Caco-2 (cell line): ENCODE results near the gene PRDM11. TPM values are rescaled to one million over a fixed set of nuclear protein-coding genes. Genes with fewer than 3 reads are reported as not detected.
A peak's percentile ranks its signal among the peaks of the same experiment; 100 is the strongest.

ENCODE experiments used
- BruUV-seq: library from RNA; stranded (reverse); fragments of 400-500 nt; replicated peaks from 2 replicates; lab custom pipeline; 2021; lab: Mats Ljungman, UMichigan
- CTCF ChIA-PET: fragments of 300-600 bp; sonication (Branson Sonifier 250); formaldehyde crosslinking; loops from one replicate; lab custom pipeline; 2022; ENCODE audit warnings: antibody characterized with exemption; lab: Charles Lee
- POLR2A ChIA-PET: fragments of 300-600 bp; sonication (Branson Sonifier 250); formaldehyde crosslinking; loops from one replicate; lab custom pipeline; 2022; ENCODE audit warnings: antibody characterized with exemption; lab: Charles Lee
- DNase-seq, 2 experiments: peaks; one replicate each; pipeline versions ENCODE4 v3.0.0 to v3.0.0-alpha.2; 2020 to 2022
- H3K27me3 ChIP-seq: replicated peaks from 2 replicates; pipeline ENCODE4 v1.6.0; 2011; ENCODE audit warnings: low read length; ENCODE audit not compliant: control insufficient read depth, insufficient read depth
- H3K36me3 ChIP-seq: 2 replicates; pipeline ENCODE4 v1.5.1; 2011; ENCODE audit warnings: low read length; ENCODE audit not compliant: control insufficient read depth, insufficient read depth
- H3K4me1 ChIP-seq: fragments of 250-450 bp; sonication (Bioruptor Pico); 2 replicates; pipeline ENCODE4 v1.5.1; 2020; ENCODE audit warnings: mild to moderate bottlenecking
- H3K4me3 ChIP-seq: 2 replicates; pipeline ENCODE4 v1.5.1; 2011; ENCODE audit warnings: low read depth, mild to moderate bottlenecking, control low read depth, low read length
- H3K9me3 ChIP-seq: fragments of 250-450 bp; sonication (Bioruptor Pico); 2 replicates; pipeline ENCODE4 v1.5.1; 2020; ENCODE audit warnings: mild to moderate bottlenecking, moderate library complexity
- H3K27ac Mint-ChIP-seq: one replicate; pipeline ENCODE4 v1.8.0; 2022; ENCODE audit warnings: mixed read lengths; ENCODE audit not compliant: unreplicated experiment
- H3K27me3 Mint-ChIP-seq: one replicate; pipeline ENCODE4 v1.8.0; 2022; ENCODE audit warnings: mixed read lengths; ENCODE audit not compliant: insufficient read depth, unreplicated experiment
- H3K36me3 Mint-ChIP-seq: one replicate; pipeline ENCODE4 v1.8.0; 2022; ENCODE audit warnings: mild to moderate bottlenecking, mixed read lengths; ENCODE audit not compliant: insufficient read depth, unreplicated experiment
- H3K4me1 Mint-ChIP-seq: one replicate; pipeline ENCODE4 v1.8.0; 2022; ENCODE audit warnings: low read depth, mixed read lengths; ENCODE audit not compliant: unreplicated experiment
- H3K4me3 Mint-ChIP-seq: one replicate; pipeline ENCODE4 v1.8.0; 2022; ENCODE audit warnings: mild to moderate bottlenecking, moderate library complexity, mixed read lengths; ENCODE audit not compliant: unreplicated experiment
- H3K9me3 Mint-ChIP-seq: one replicate; pipeline ENCODE4 v1.8.0; 2022; ENCODE audit warnings: mixed read lengths; ENCODE audit not compliant: unreplicated experiment
- intact Hi-C: fragments of 100-400 bp; cut with micrococcal nuclease; formaldehyde crosslinking; loops from one replicate; pipeline ENCODE4 v1.10.0; 2022; ENCODE audit not compliant: unreplicated experiment
- total RNA-seq: library from RNA; stranded (reverse); gene quantifications from 2 replicates; pipeline ENCODE4 v1.2.3, GENCODE V29; 2022
- TF ChIP-seq, protein P1 (sequence below), 2 experiments: fragments of 200-600 bp in 1 of 2; IDR thresholded peaks; 1 replicate in 1 of 2; 2 replicates in 1 of 2; pipeline versions ENCODE4 v1.5.1 to v1.8.0; 2011 to 2022; ENCODE audit warnings: antibody characterized with exemption in 1 of 2, control low read depth in 1 of 2, inconsistent platforms in 1 of 2, low read depth in 1 of 2, low read length in 1 of 2, mild to moderate bottlenecking in 1 of 2, moderate library complexity in 1 of 2; ENCODE audit not compliant: insufficient read depth in 1 of 2, severe bottlenecking in 1 of 2, unreplicated experiment in 1 of 2

The PRDM11 gene
- total RNA-seq, 1 experiment from 2014 or later, result 11.8 TPM

DNA sequence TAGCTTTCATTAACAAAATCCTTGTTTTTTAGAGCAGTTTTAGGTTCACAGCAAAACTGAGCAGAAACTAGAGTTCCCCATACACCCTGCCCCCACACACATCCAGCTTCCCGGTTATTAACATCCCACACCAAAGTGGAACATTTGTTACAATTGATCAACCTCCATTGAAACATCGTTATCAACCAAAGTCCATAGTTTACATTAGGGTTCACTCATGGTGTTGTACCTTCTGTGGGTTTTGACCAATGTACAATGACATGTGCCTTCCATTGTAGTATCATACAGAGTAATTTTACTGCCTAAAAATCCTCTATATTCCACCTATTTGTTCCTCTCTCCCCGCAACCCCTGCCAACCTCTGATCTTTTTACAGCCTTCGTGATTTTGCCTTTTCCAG, 28.5 kb downstream of the PRDM11 start:
- POLR2A ChIA-PET, result no interaction called here
- Mint-ChIP-seq H3K27me3 (no peaks in the 10 kb centered on the region), H3K9me3 (no peaks in the 10 kb centered on the region), H3K36me3 (peaks cover 5% of the 10 kb centered on the region), H3K4me3 (no peak overlapping the region), H3K4me1 (no peaks in the 10 kb centered on the region), H3K27ac (no peak overlapping the region)
- Histone ChIP-seq H3K36me3 (no peaks in the 10 kb centered on the region), H3K27me3 (no peaks in the 10 kb centered on the region), H3K9me3 (no peaks in the 10 kb centered on the region), H3K4me1 (peaks cover 6% of the 10 kb centered on the region), H3K4me3 (no peak overlapping the region)
- TF ChIP-seq, protein P1, sequence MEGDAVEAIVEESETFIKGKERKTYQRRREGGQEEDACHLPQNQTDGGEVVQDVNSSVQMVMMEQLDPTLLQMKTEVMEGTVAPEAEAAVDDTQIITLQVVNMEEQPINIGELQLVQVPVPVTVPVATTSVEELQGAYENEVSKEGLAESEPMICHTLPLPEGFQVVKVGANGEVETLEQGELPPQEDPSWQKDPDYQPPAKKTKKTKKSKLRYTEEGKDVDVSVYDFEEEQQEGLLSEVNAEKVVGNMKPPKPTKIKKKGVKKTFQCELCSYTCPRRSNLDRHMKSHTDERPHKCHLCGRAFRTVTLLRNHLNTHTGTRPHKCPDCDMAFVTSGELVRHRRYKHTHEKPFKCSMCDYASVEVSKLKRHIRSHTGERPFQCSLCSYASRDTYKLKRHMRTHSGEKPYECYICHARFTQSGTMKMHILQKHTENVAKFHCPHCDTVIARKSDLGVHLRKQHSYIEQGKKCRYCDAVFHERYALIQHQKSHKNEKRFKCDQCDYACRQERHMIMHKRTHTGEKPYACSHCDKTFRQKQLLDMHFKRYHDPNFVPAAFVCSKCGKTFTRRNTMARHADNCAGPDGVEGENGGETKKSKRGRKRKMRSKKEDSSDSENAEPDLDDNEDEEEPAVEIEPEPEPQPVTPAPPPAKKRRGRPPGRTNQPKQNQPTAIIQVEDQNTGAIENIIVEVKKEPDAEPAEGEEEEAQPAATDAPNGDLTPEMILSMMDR (IDR thresholded peaks at IDR 0.05; ENCODE audit: insufficient read depth in 1 of 2, low read depth in 1 of 2, low read length in 1 of 2, severe bottlenecking in 1 of 2, unreplicated experiment in 1 of 2), result no peak
- BruUV-seq, result no TSS peak
- CTCF ChIA-PET, result no interaction called here
- intact Hi-C loops, result no loop called here
- DNase-seq, result no peak

GRCh38 chr11:45176996-45177395, 30.6 kb downstream of the PRDM11 start:
- CTCF ChIA-PET, result no interaction called here
- TF ChIP-seq, protein P1 (IDR thresholded peaks at IDR 0.05; ENCODE audit: insufficient read depth in 1 of 2, low read depth in 1 of 2, low read length in 1 of 2, severe bottlenecking in 1 of 2, unreplicated experiment in 1 of 2), result no peak
- Histone ChIP-seq H3K36me3 (no peaks in the 10 kb centered on the region), H3K4me3 (no peak overlapping the region), H3K4me1 (peaks cover 17% of the 10 kb centered on the region), H3K27me3 (no peaks in the 10 kb centered on the region), H3K9me3 (no peaks in the 10 kb centered on the region)
- Mint-ChIP-seq H3K4me1 (no peaks in the 10 kb centered on the region), H3K36me3 (peaks cover 10% of the 10 kb centered on the region), H3K27ac (no peak overlapping the region), H3K9me3 (no peaks in the 10 kb centered on the region), H3K4me3 (no peak overlapping the region), H3K27me3 (no peaks in the 10 kb centered on the region)
- no TSS peak for BruUV-seq
- POLR2A ChIA-PET, result no interaction called here
- DNase-seq, result peak in 1 of 2 experiments; percentile 21
- intact Hi-C loops, result no loop called here

GRCh38 chr11:45178223-45178622, 31.8 kb downstream of the PRDM11 start:
- ChIA-PET POLR2A (no interaction called here), CTCF (no interaction called here)
- Mint-ChIP-seq H3K27me3 (no peaks in the 10 kb centered on the region), H3K4me3 (no peak overlapping the region), H3K9me3 (no peaks in the 10 kb centered on the region), H3K36me3 (peaks cover 9% of the 10 kb centered on the region), H3K4me1 (no peaks in the 10 kb centered on the region), H3K27ac (no peak overlapping the region)
- TF ChIP-seq, protein P1 (IDR thresholded peaks at IDR 0.05; ENCODE audit: insufficient read depth in 1 of 2, low read depth in 1 of 2, low read length in 1 of 2, severe bottlenecking in 1 of 2, unreplicated experiment in 1 of 2), result no peak
- Histone ChIP-seq H3K4me1 (peaks cover 17% of the 10 kb centered on the region), H3K4me3 (no peak overlapping the region), H3K9me3 (no peaks in the 10 kb centered on the region), H3K36me3 (no peaks in the 10 kb centered on the region), H3K27me3 (no peaks in the 10 kb centered on the region)
- intact Hi-C loops, result no loop called here
- no TSS peak for BruUV-seq
- DNase-seq, result no peak
